Esophagus muscularis mucosa (tissue), 4 donors: ENCODE results near the gene TNFRSF14. TPM values are rescaled to one million over a fixed set of nuclear protein-coding genes. Genes with fewer than 3 reads are reported as not detected.

Source experiments
- DNase-seq: peaks from one replicate; pipeline ENCODE4 v3.0.0-alpha.2; 2017; ENCODE audit errors: extremely low spot score
- H3K27ac ChIP-seq, 4 donors: fragments of 200-600 bp; sonication (generic); replicated peaks in 1 of 4; 1 replicate in 3 of 4; 2 replicates in 1 of 4; pipeline ENCODE4 v1.5.1; 2016 to 2019; ENCODE audit warnings: mild to moderate bottlenecking in 1 of 4
- H3K27me3 ChIP-seq, 4 donors: fragments of 200-600 bp; sonication (generic); one replicate each; pipeline versions ENCODE4 v1.5.1 to v1.6.0; 2016 to 2019
- H3K36me3 ChIP-seq, 4 donors: fragments of 200-600 bp; sonication (generic); one replicate each; pipeline ENCODE4 v1.5.1; 2016 to 2019
- H3K4me1 ChIP-seq, 4 donors: fragments of 200-600 bp; sonication (generic); one replicate each; pipeline ENCODE4 v1.5.1; 2016 to 2019
- H3K4me3 ChIP-seq, 4 donors: fragments of 200-600 bp; sonication (generic); 1 replicate in 2 of 4; 2 replicates in 2 of 4; pipeline ENCODE4 v1.5.1; 2016 to 2019; ENCODE audit warnings: mild to moderate bottlenecking in 4 of 4, moderate library complexity in 1 of 4
- H3K9me3 ChIP-seq, 4 donors: fragments of 200-600 bp; sonication (generic); 1 replicate in 3 of 4; 2 replicates in 1 of 4; pipeline ENCODE4 v1.5.1; 2016 to 2019
- CTCF ChIP-seq, 3 experiments: fragments of 200-600 bp in 2 of 3; fragments of 450-650 bp in 1 of 3; sonication (generic) in 2 of 3; IDR thresholded peaks; one replicate each; pipeline ENCODE4 v1.5.1; 2017 to 2019; ENCODE audit warnings: antibody characterized with exemption in 3 of 3, mild to moderate bottlenecking in 2 of 3, moderate library complexity in 1 of 3
- EP300 ChIP-seq: sonication (generic); formaldehyde crosslinking; IDR thresholded peaks from one replicate; pipeline ENCODE4 v1.6.1; 2017; ENCODE audit warnings: antibody characterized with exemption
- POLR2A ChIP-seq: fragments of 450-650 bp; IDR thresholded peaks from one replicate; pipeline ENCODE4 v1.6.1; 2017; ENCODE audit warnings: antibody characterized with exemption, moderate library complexity, mild to moderate bottlenecking, low read depth
- POLR2AphosphoS5 ChIP-seq, 2 donors: sonication (generic); formaldehyde crosslinking; IDR thresholded peaks; one replicate each; pipeline ENCODE4 v1.6.1; 2017; ENCODE audit warnings: antibody characterized with exemption in 2 of 2
- WGBS: methylation state at CpG from one replicate; pipeline ENCODE4 v1.1.5; 2018; 5-methylcytosine and 5-hydroxymethylcytosine counted together
- intact Hi-C: fragments of 100-400 bp; cut with DNase I; formaldehyde crosslinking; loops from one replicate; pipeline ENCODE4 v1.15.1; 2023
- total RNA-seq, 4 donors: library from RNA; depleted of rRNA; stranded (reverse); fragments of >200 nt; gene quantifications; one replicate each; pipeline versions ENCODE4 v1.1.0 to v1.2.1, GENCODE V29; 2016

Gene TNFRSF14
- total RNA-seq, 4 donors from 2014 or later = 26.2 to 49.2 (median 42.5) TPM

- Histone ChIP-seq H3K4me3 (peak overlapping the region; percentile 77 to 94 (median 88)), H3K36me3 (peaks cover 11 to 12% (median 12%) of the 10 kb centered on the region in 4 donors), H3K27ac (peak overlapping the region; percentile 75 to 85 (median 80)), H3K9me3 (no peaks in the 10 kb centered on the region), H3K27me3 (peaks cover 3 to 32% (median 15%) of the 10 kb centered on the region in 4 donors), H3K4me1 (peaks cover 53 to 74% (median 70%) of the 10 kb centered on the region in 4 donors)
- no peak for TF ChIP-seq EP300
- no peak for TF ChIP-seq POLR2A
- no peak for TF ChIP-seq POLR2AphosphoS5 (IDR thresholded peaks at IDR 0.05)
- no peak for TF ChIP-seq CTCF (IDR thresholded peaks at IDR 0.05)
- intact Hi-C loops = loop anchor here (5.0 kb wide), 1 partner anchor 113 kb away; the partner anchor contains the start of gene PEX10
- 12% methylated on average over 4 of the region's 20 CpGs for WGBS
- no peak for DNase-seq
These were observed 30.6 kb upstream of the TNFRSF14 start for GRCh38 chr1:2525572-2525919.

- intact Hi-C loops = loop anchor here (5.0 kb wide), 1 partner anchor 114 kb away; the partner anchor contains the start of gene PEX10
- Histone ChIP-seq H3K4me1 (peaks cover 59 to 81% (median 76%) of the 10 kb centered on the region in 4 donors), H3K4me3 (peak within 1 kb of the TSS; percentile 77 to 94 (median 88)), H3K27ac (peak within 1 kb of the TSS; percentile 75 to 85 (median 81)), H3K27me3 (peaks cover 7 to 38% (median 21%) of the 10 kb centered on the region in 4 donors), H3K9me3 (no peaks in the 10 kb centered on the region), H3K36me3 (peaks cover 5 to 6% (median 6%) of the 10 kb centered on the region in 4 donors)
- 2% methylated on average over 24 of the region's 107 CpGs for WGBS
- DNase-seq = peak; percentile 99
- no peak for TF ChIP-seq POLR2A
- TF ChIP-seq CTCF (IDR thresholded peaks at IDR 0.05) = peak in 1 of 3 experiments; percentile 17
- no peak for TF ChIP-seq EP300
- TF ChIP-seq POLR2AphosphoS5 (IDR thresholded peaks at IDR 0.05) = peak; percentile 69 to 84
These were observed 30.0 kb upstream of the TNFRSF14 start, which contains the start of gene PANK4 for GRCh38 chr1:2525920-2526823. Gene PANK4, minus strand, starts transcription at chr1:2526596. Its CDS starts 9 bp downstream, at chr1:2526587.

GRCh38 chr1:2526824-2527555, 29.2 kb upstream of the TNFRSF14 start:
- peaks cover 61 to 89% (median 79%) of the 10 kb centered on the region in 4 donors for H3K4me1 ChIP-seq
- H3K4me3 ChIP-seq = peak overlapping the region; percentile 77 to 94 (median 88)
- H3K36me3 ChIP-seq = no peaks in the 10 kb centered on the region
- WGBS = 42% methylated on average over 16 of the region's 20 CpGs
- DNase-seq = no peak
- H3K27me3 ChIP-seq = peaks cover 7 to 46% (median 29%) of the 10 kb centered on the region in 4 donors
- peak overlapping the region; percentile 75 to 85 (median 81) for H3K27ac ChIP-seq
- TF ChIP-seq POLR2A (no peak), CTCF (IDR thresholded peaks at IDR 0.05) (no peak), EP300 (no peak), POLR2AphosphoS5 (IDR thresholded peaks at IDR 0.05) (no peak)
- H3K9me3 ChIP-seq = no peaks in the 10 kb centered on the region
- intact Hi-C loops = loop anchor here (5.0 kb wide), 1 partner anchor 115 kb away; the partner anchor contains the start of gene PEX10

- no peak overlapping the region for H3K4me3 ChIP-seq
- H3K36me3 ChIP-seq = no peaks in the 10 kb centered on the region
- intact Hi-C loops = loop anchor here (5.0 kb wide), 1 partner anchor 115 kb away; the partner anchor contains the start of gene PEX10
- TF ChIP-seq POLR2AphosphoS5 (IDR thresholded peaks at IDR 0.05) = no peak
- no peak for TF ChIP-seq POLR2A
- no peak for TF ChIP-seq CTCF (IDR thresholded peaks at IDR 0.05)
- TF ChIP-seq EP300 = no peak
- no CpG with 5 or more reads among the region's 4 CpGs for WGBS
- peaks cover 7 to 51% (median 31%) of the 10 kb centered on the region in 4 donors for H3K27me3 ChIP-seq
- H3K27ac ChIP-seq = no peak overlapping the region
- no peak for DNase-seq
- no peaks in the 10 kb centered on the region for H3K9me3 ChIP-seq
- peaks cover 61 to 90% (median 79%) of the 10 kb centered on the region in 4 donors for H3K4me1 ChIP-seq
These were observed 28.7 kb upstream of the TNFRSF14 start for GRCh38 chr1:2527556-2527860.
